CD14-positive monocyte (primary cell): ENCODE results near the gene WNT3. TPM values are rescaled to one million over a fixed set of nuclear protein-coding genes. Genes with fewer than 3 reads are reported as not detected.

Experiments used
- DNase-seq, 3 donors: peaks; one replicate each; pipeline ENCODE4 v3.0.0-alpha.2; 2011 to 2022
- H2AFZ ChIP-seq: 2 replicates; pipeline ENCODE4 v1.6.0; 2012; ENCODE audit warnings: mild to moderate bottlenecking, low read depth, low read length, inconsistent platforms; ENCODE audit not compliant: insufficient read depth, poor library complexity, severe bottlenecking
- H3K27ac ChIP-seq, 2 donors: 1 replicate in 1 of 2; 2 replicates in 1 of 2; pipeline ENCODE4 v1.5.1; 2012 to 2013; ENCODE audit warnings: low read length in 2 of 2, control low read depth in 1 of 2, inconsistent platforms in 1 of 2, low read depth in 1 of 2, mild to moderate bottlenecking in 1 of 2
- H3K27me3 ChIP-seq, 2 donors: one replicate each; pipeline versions ENCODE4 v1.6.0 to v1.6.1; 2011 to 2013; ENCODE audit warnings: low read length in 2 of 2; ENCODE audit not compliant: control insufficient read depth in 2 of 2, insufficient read depth in 2 of 2
- H3K36me3 ChIP-seq, 2 donors: replicated peaks in 1 of 2; 1 replicate in 1 of 2; 2 replicates in 1 of 2; pipeline versions ENCODE4 v1.5.1 to v1.6.1; 2012 to 2013; ENCODE audit warnings: low read length in 2 of 2, control low read depth in 1 of 2, inconsistent platforms in 1 of 2, mild to moderate bottlenecking in 1 of 2; ENCODE audit not compliant: insufficient read depth in 2 of 2, control insufficient read depth in 1 of 2
- H3K4me1 ChIP-seq, 2 donors: 1 replicate in 1 of 2; 2 replicates in 1 of 2; pipeline versions ENCODE4 v1.5.1 to v1.6.1; 2012 to 2013; ENCODE audit warnings: low read length in 2 of 2, control low read depth in 1 of 2, inconsistent platforms in 1 of 2, mild to moderate bottlenecking in 1 of 2, moderate library complexity in 1 of 2; ENCODE audit not compliant: insufficient read depth in 2 of 2, control insufficient read depth in 1 of 2
- H3K4me2 ChIP-seq: replicated peaks from 2 replicates; pipeline ENCODE3; 2012; ENCODE audit warnings: low read length, moderate library complexity, mild to moderate bottlenecking; ENCODE audit not compliant: poor library complexity, severe bottlenecking; ENCODE audit errors: extremely low read depth
- H3K4me3 ChIP-seq, 3 experiments: fragments of 200-600 bp in 1 of 3; sonication (generic) in 1 of 3; replicated peaks in 1 of 3; 1 replicate in 2 of 3; 2 replicates in 1 of 3; pipeline ENCODE4 v1.5.1; 2011 to 2013; ENCODE audit warnings: low read length in 3 of 3, mild to moderate bottlenecking in 3 of 3, control low read depth in 2 of 3, low read depth in 2 of 3, inconsistent platforms in 1 of 3, moderate library complexity in 1 of 3
- H3K79me2 ChIP-seq: 2 replicates; pipeline ENCODE4 v1.6.0; 2012; ENCODE audit warnings: mild to moderate bottlenecking, control low read depth, inconsistent platforms, low read length, moderate library complexity; ENCODE audit not compliant: insufficient read depth
- H3K9ac ChIP-seq: 2 replicates; pipeline ENCODE4 v1.6.0; 2017; ENCODE audit warnings: low read length, mild to moderate bottlenecking; ENCODE audit not compliant: insufficient read depth, poor library complexity, severe bottlenecking
- H3K9me3 ChIP-seq, 2 donors: replicated peaks in 1 of 2; 1 replicate in 1 of 2; 2 replicates in 1 of 2; pipeline versions ENCODE4 v1.5.1 to v1.6.1; 2012 to 2013; ENCODE audit warnings: low read length in 2 of 2, control low read depth in 1 of 2; ENCODE audit not compliant: control insufficient read depth in 1 of 2, insufficient read depth in 1 of 2
- H4K20me1 ChIP-seq: 2 replicates; pipeline ENCODE4 v1.6.0; 2012; ENCODE audit warnings: mild to moderate bottlenecking, low read length, control low read depth, moderate library complexity; ENCODE audit not compliant: insufficient read depth
- H3K27ac Mint-ChIP-seq, 7 donors: one replicate each; pipeline ENCODE4 v1.8.0; 2020; ENCODE audit warnings: mild to moderate bottlenecking in 7 of 7, mixed read lengths in 7 of 7, moderate library complexity in 6 of 7, inconsistent platforms in 2 of 7
- H3K27me3 Mint-ChIP-seq, 3 donors: one replicate each; pipeline ENCODE4 v1.8.0; 2021 to 2022; ENCODE audit warnings: low read depth in 3 of 3, mild to moderate bottlenecking in 3 of 3, mixed read lengths in 3 of 3, moderate library complexity in 3 of 3, inconsistent platforms in 1 of 3
- H3K36me3 Mint-ChIP-seq, 2 donors: one replicate each; pipeline ENCODE4 v1.8.0; 2020; ENCODE audit warnings: mixed read lengths in 2 of 2, inconsistent platforms in 1 of 2, mild to moderate bottlenecking in 1 of 2
- H3K4me1 Mint-ChIP-seq: one replicate; pipeline ENCODE4 v1.8.0; 2020; ENCODE audit warnings: mild to moderate bottlenecking, mixed read lengths
- H3K4me3 Mint-ChIP-seq, 2 donors: one replicate each; pipeline ENCODE4 v1.8.0; 2020; ENCODE audit warnings: mild to moderate bottlenecking in 2 of 2, mixed read lengths in 2 of 2, moderate library complexity in 1 of 2
- H3K9me3 Mint-ChIP-seq, 7 donors: one replicate each; pipeline ENCODE4 v1.8.0; 2020 to 2022; ENCODE audit warnings: mixed read lengths in 7 of 7, mild to moderate bottlenecking in 6 of 7, moderate library complexity in 6 of 7, inconsistent platforms in 2 of 7
- CTCF ChIP-seq: fragments of 200-600 bp; IDR thresholded peaks from one replicate; pipeline ENCODE4 v1.8.0; 2022; ENCODE audit warnings: antibody characterized with exemption, mild to moderate bottlenecking
- WGBS: methylation state at CpG from one replicate; pipeline ENCODE4 v1.1.5; 2013; ENCODE audit warnings: missing lambda C conversion rate; ENCODE audit not compliant: insufficient coverage; 5-methylcytosine and 5-hydroxymethylcytosine counted together
- intact Hi-C, 2 donors: fragments of 100-400 bp; cut with micrococcal nuclease; formaldehyde crosslinking; loops; one replicate each; pipeline versions ENCODE4 v1.15.0 to v1.15.1; 2023
- polyA plus RNA-seq, 3 donors: library from polyadenylated mRNA; depleted of rRNA in 1 of 3; unstranded in 2 of 3; stranded (reverse) in 1 of 3; fragments of 300-500 nt in 2 of 3; fragments of >200 nt in 1 of 3; fragmentation: Illumina TruSeq in 2 of 3; gene quantifications; 1 replicate in 2 of 3; 2 replicates in 1 of 3; pipeline ENCODE4 v1.2.3, GENCODE V29; 2012 to 2021

Gene WNT3
- polyA plus RNA-seq, 3 donors, result 0.01 TPM; not detected in 2

- Mint-ChIP-seq H3K4me1 (no peaks in the 10 kb centered on the region), H3K4me3 (no peak overlapping the region)
- no peak for TF ChIP-seq CTCF
Observed at GRCh38 chr17:46790216-46790615, 28.3 kb downstream of the WNT3 start.

GRCh38 chr17:46789610-46790009 lies 28.9 kb downstream of the WNT3 start:
- H3K4me1 ChIP-seq, result no peaks in the 10 kb centered on the region
- no peak overlapping the region for H3K4me3 Mint-ChIP-seq
- no peaks in the 10 kb centered on the region for H3K4me1 Mint-ChIP-seq
- WGBS, result 92% methylated on average over 5 of the region's 8 CpGs
- H4K20me1 ChIP-seq, result no peaks in the 10 kb centered on the region
- no peak overlapping the region for H3K27ac Mint-ChIP-seq
- H3K9me3 Mint-ChIP-seq, result peaks cover 0 to 6% (median 2%) of the 10 kb centered on the region in 7 donors
- no peak overlapping the region for H2AFZ ChIP-seq
- H3K9me3 ChIP-seq, result no peaks in the 10 kb centered on the region
- H3K27me3 ChIP-seq, result peaks cover 0 to 5% of the 10 kb centered on the region in 2 donors
- H3K9ac ChIP-seq, result no peak overlapping the region
- no peak for TF ChIP-seq CTCF
- H3K36me3 ChIP-seq, result no peaks in the 10 kb centered on the region
- no peak overlapping the region for H3K4me3 ChIP-seq
- H3K79me2 ChIP-seq, result no peaks in the 10 kb centered on the region
- no peaks in the 10 kb centered on the region for H3K36me3 Mint-ChIP-seq
- H3K27ac ChIP-seq, result no peak overlapping the region
- no peak overlapping the region for H3K4me2 ChIP-seq
- peaks cover 5 to 36% (median 21%) of the 10 kb centered on the region in 3 donors for H3K27me3 Mint-ChIP-seq
- no peak for DNase-seq
- intact Hi-C loops, result no loop called here

More at GRCh38 chr17:46790216-46790615, 28.3 kb downstream of the WNT3 start:
- peaks cover 0 to 6% (median 2%) of the 10 kb centered on the region in 7 donors for H3K9me3 Mint-ChIP-seq
- Histone ChIP-seq H3K4me3 (no peak overlapping the region), H4K20me1 (no peaks in the 10 kb centered on the region), H3K4me2 (no peak overlapping the region), H2AFZ (no peak overlapping the region), H3K27ac (no peak overlapping the region), H3K27me3 (peaks cover 0 to 5% of the 10 kb centered on the region in 2 donors), H3K9me3 (no peaks in the 10 kb centered on the region), H3K36me3 (no peaks in the 10 kb centered on the region), H3K4me1 (no peaks in the 10 kb centered on the region), H3K79me2 (no peaks in the 10 kb centered on the region), H3K9ac (no peak overlapping the region)
- no peaks in the 10 kb centered on the region for H3K36me3 Mint-ChIP-seq
- no peak overlapping the region for H3K27ac Mint-ChIP-seq
- intact Hi-C loops, result no loop called here
- no peak for DNase-seq
- H3K27me3 Mint-ChIP-seq, result peaks cover 5 to 36% (median 21%) of the 10 kb centered on the region in 3 donors
- 76% methylated on average over 3 of the region's 3 CpGs for WGBS
